ENCODE results near the gene PPP2R3B. TPM values are rescaled to one million over a fixed set of nuclear protein-coding genes. Genes with fewer than 3 reads are reported as not detected.

Gene PPP2R3B
- total RNA-seq, 2 donors from 2014 or later: 20.6 to 73.2 TPM

- DNase-seq (ENCODE audit: low spot score): no peak
- 97% methylated on average over 36 of the region's 36 CpGs for WGBS
- Histone ChIP-seq H3K27ac (no peak overlapping the region), H3K27me3 (replicated peaks; ENCODE audit: insufficient read depth) (no peaks in the 10 kb centered on the region), H3K4me1 (replicated peaks) (no peaks in the 10 kb centered on the region), H3K36me3 (no peaks in the 10 kb centered on the region), H3K4me3 (no peak overlapping the region), H3K9me3 (no peaks in the 10 kb centered on the region)
- TF ChIP-seq POLR2A (IDR thresholded peaks at IDR 0.05): no peak
- TF ChIP-seq POLR2AphosphoS5 (IDR thresholded peaks at IDR 0.05): no peak
- TF ChIP-seq, protein P1, sequence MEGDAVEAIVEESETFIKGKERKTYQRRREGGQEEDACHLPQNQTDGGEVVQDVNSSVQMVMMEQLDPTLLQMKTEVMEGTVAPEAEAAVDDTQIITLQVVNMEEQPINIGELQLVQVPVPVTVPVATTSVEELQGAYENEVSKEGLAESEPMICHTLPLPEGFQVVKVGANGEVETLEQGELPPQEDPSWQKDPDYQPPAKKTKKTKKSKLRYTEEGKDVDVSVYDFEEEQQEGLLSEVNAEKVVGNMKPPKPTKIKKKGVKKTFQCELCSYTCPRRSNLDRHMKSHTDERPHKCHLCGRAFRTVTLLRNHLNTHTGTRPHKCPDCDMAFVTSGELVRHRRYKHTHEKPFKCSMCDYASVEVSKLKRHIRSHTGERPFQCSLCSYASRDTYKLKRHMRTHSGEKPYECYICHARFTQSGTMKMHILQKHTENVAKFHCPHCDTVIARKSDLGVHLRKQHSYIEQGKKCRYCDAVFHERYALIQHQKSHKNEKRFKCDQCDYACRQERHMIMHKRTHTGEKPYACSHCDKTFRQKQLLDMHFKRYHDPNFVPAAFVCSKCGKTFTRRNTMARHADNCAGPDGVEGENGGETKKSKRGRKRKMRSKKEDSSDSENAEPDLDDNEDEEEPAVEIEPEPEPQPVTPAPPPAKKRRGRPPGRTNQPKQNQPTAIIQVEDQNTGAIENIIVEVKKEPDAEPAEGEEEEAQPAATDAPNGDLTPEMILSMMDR (IDR thresholded peaks at IDR 0.05): no peak
- intact Hi-C loops (cut with DNase I): no loop called here
Observed at GRCh38 chrX:298993-299392, 87.7 kb downstream of the PPP2R3B start.

GRCh38 chrX:295136-295535 is 91.6 kb downstream of the PPP2R3B start:
- H3K9me3 ChIP-seq: no peaks in the 10 kb centered on the region
- H3K4me1 ChIP-seq (replicated peaks): no peaks in the 10 kb centered on the region
- H3K27me3 ChIP-seq (replicated peaks; ENCODE audit: insufficient read depth): no peaks in the 10 kb centered on the region
- no peak overlapping the region for H3K4me3 ChIP-seq
- no peak for DNase-seq (ENCODE audit: low spot score)
- TF ChIP-seq POLR2A (IDR thresholded peaks at IDR 0.05) (no peak), POLR2AphosphoS5 (IDR thresholded peaks at IDR 0.05) (no peak)
- TF ChIP-seq, protein P1 (IDR thresholded peaks at IDR 0.05): no peak
- no peak overlapping the region for H3K27ac ChIP-seq
- intact Hi-C loops (cut with DNase I): no loop called here
- 88% methylated on average over 21 of the region's 21 CpGs for WGBS
- H3K36me3 ChIP-seq: no peaks in the 10 kb centered on the region

DNA sequence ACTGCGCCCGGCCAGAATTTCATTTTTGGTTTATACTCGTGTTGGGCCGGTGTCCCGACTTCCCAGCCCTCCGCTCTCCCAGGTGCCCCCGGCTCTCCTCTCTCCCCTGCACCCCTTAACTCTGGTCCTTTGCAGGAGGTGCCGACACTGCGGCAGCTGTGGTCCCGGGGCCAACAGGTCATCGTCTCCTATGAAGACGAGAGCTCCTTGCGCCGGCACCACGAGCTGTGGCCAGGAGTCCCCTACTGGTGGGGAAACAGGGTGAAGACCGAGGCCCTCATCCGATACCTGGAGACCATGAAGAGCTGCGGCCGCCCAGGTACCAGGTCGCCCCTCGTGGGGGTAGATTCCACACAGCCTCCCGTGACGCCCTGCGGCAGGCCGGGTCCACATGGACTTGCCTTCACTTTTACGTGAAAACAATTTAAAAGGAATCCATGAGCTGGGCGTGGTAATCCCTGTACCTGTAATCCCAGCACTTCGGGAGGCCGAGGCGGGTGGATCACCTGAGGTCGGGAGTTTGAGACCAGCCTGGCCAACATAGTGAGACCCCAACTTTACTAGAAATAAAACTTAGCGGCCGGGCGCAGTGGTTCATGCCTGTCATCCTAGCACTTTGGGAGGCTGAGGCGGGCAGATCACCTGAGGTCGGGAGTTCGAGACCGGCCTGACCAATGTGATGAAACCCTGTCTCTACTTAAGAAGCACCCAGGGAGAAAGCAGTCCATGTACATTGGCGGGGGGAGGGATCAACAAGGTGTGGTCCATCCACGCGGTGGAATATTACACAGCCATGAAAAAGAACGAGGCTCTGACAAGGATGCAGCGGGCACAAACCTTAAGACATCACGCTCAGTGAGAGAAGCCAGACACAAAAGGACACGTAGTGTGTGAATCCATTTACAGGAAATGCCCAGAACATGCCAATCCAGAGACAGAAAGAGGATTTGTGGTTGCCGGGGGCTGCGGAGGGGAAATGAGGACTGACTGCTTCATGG is 93.5 kb downstream of the PPP2R3B start:
- Histone ChIP-seq H3K4me3 (no peak overlapping the region), H3K36me3 (no peaks in the 10 kb centered on the region), H3K27ac (no peak overlapping the region), H3K9me3 (no peaks in the 10 kb centered on the region), H3K27me3 (replicated peaks; ENCODE audit: insufficient read depth) (no peaks in the 10 kb centered on the region), H3K4me1 (replicated peaks) (no peaks in the 10 kb centered on the region)
- intact Hi-C loops (cut with DNase I): no loop called here
- TF ChIP-seq, protein P1 (IDR thresholded peaks at IDR 0.05): no peak
- TF ChIP-seq POLR2AphosphoS5 (IDR thresholded peaks at IDR 0.05): no peak
- no peak for DNase-seq (ENCODE audit: low spot score)
- 97% methylated on average over 47 of the region's 47 CpGs for WGBS

GRCh38 chrX:291411-291901 is 95.3 kb downstream of the PPP2R3B start:
- Histone ChIP-seq H3K4me1 (replicated peaks) (no peaks in the 10 kb centered on the region), H3K27ac (no peak overlapping the region), H3K36me3 (no peaks in the 10 kb centered on the region), H3K4me3 (no peak overlapping the region), H3K27me3 (replicated peaks; ENCODE audit: insufficient read depth) (no peaks in the 10 kb centered on the region), H3K9me3 (no peaks in the 10 kb centered on the region)
- WGBS: 97% methylated on average over 28 of the region's 29 CpGs
- no peak for DNase-seq (ENCODE audit: low spot score)
- intact Hi-C loops (cut with DNase I): no loop called here
- no peak for TF ChIP-seq POLR2AphosphoS5 (IDR thresholded peaks at IDR 0.05)
- TF ChIP-seq, protein P1 (IDR thresholded peaks at IDR 0.05): no peak
- TF ChIP-seq POLR2A (IDR thresholded peaks at IDR 0.05): no peak
